Thyroid gland (tissue), 4 donors: ENCODE data around the gene MAP7D1.

Experiments
- CTCF ChIP-seq, 6 experiments: fragments of 200-600 bp in 3 of 6; fragments of 450-650 bp in 3 of 6; sonication (generic) in 3 of 6; IDR thresholded peaks; one replicate each; pipeline ENCODE4 v1.5.1; 2016 to 2019; ENCODE audit warnings: antibody characterized with exemption in 6 of 6, mild to moderate bottlenecking in 2 of 6, inconsistent platforms in 1 of 6, moderate library complexity in 1 of 6
- POLR2A ChIP-seq, 2 donors: fragments of 450-650 bp; IDR thresholded peaks; one replicate each; pipeline ENCODE4 v1.6.1; 2017; ENCODE audit warnings: antibody characterized with exemption in 2 of 2, mild to moderate bottlenecking in 2 of 2, moderate library complexity in 1 of 2

- TF ChIP-seq CTCF (IDR thresholded peaks at IDR 0.05) (no peak), POLR2A (IDR thresholded peaks at IDR 0.05) (no peak)
These were observed 69.4 kb downstream of the MAP7D1 start for GRCh38 chr1:36225283-36225899.
